Progenitor cell of endocrine pancreas (in vitro differentiated cells): ENCODE data around the gene SLC25A39. TPM values are rescaled to one million over a fixed set of nuclear protein-coding genes. Genes with fewer than 3 reads are reported as not detected.

Experiments used
- DNase-seq: peaks from one replicate; pipeline ENCODE4 v3.0.0; 2021; ENCODE audit warnings: low spot score; ENCODE audit not compliant: unreplicated experiment
- H3K27ac Mint-ChIP-seq: 2 replicates; pipeline ENCODE4 v1.8.0; 2021; ENCODE audit warnings: mild to moderate bottlenecking, moderate library complexity, mixed read lengths
- H3K27me3 Mint-ChIP-seq: 2 replicates; pipeline ENCODE4 v1.8.0; 2021; ENCODE audit warnings: mixed read lengths
- H3K36me3 Mint-ChIP-seq: 2 replicates; pipeline ENCODE4 v1.8.0; 2022; ENCODE audit warnings: mixed read lengths; ENCODE audit not compliant: insufficient read depth
- H3K4me1 Mint-ChIP-seq: 2 replicates; pipeline ENCODE4 v1.8.0; 2021; ENCODE audit warnings: low read depth, mixed read lengths
- H3K4me3 Mint-ChIP-seq: 2 replicates; pipeline ENCODE4 v1.8.0; 2021; ENCODE audit warnings: low read depth, mild to moderate bottlenecking, moderate library complexity, mixed read lengths
- H3K9me3 Mint-ChIP-seq: 2 replicates; pipeline ENCODE4 v1.8.0; 2021; ENCODE audit warnings: low read depth, mixed read lengths
- total RNA-seq: library from RNA; stranded (reverse); gene quantifications from 2 replicates; pipeline ENCODE4 v1.2.1, GENCODE V29; 2021
- TF ChIP-seq, protein P1 (sequence below): fragments of 200-600 bp; sonication (generic); IDR thresholded peaks from one replicate; pipeline ENCODE4 v1.5.0; 2021; ENCODE audit warnings: antibody characterized with exemption, mild to moderate bottlenecking; ENCODE audit not compliant: unreplicated experiment

The SLC25A39 gene
- total RNA-seq, 1 donor from 2014 or later, result 139 TPM

DNA sequence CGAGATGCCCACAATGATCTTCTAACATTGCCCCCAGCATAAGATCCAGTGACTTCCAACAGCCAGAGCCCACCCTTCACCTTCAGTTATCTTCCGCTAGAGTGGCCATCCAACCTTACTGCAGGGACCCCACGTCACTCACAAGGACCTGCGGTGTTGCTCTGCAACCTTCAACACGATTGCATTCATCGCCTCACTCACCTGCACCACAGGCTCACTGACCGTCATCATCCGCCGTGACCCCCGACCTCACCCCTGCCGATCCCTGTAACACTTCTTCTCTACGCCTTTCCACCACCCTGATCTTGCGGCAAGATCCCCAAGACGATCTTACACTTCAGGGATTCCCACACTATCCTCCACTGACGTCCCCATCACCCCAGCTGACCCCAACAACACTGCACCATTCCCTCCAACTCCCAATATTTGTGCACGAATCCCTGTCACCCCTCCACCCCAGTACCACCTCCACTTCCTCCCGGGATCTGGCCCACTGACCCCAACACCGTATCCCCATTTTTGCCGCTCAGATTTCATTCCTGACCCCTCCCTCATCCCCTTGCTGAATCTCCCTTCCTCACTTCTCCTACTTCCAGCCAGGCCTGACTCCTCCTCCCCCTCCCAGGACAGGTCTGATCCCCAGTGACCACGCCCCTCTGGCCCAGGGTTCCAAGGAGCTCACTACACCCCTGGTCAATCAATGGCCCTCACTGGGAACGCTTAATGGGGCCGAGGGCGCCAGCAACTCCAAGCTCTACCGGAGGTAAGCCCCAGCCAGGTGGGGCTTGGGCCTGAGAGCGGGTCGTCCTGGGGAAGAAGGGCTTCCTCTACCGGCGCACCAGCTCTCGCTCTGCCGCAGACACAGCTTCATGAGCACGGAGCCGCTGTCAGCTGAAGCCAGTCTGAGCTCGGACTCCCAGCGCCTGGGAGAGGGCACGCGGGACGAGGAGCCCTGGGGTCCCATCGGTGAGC lies 8.6 kb downstream of the SLC25A39 start:
- no peak for DNase-seq
- Mint-ChIP-seq H3K36me3 (peaks cover 3% of the 10 kb centered on the region), H3K27me3 (peaks cover 58% of the 10 kb centered on the region), H3K4me3 (peak overlapping the region; percentile 55), H3K9me3 (no peaks in the 10 kb centered on the region), H3K4me1 (peaks cover 9% of the 10 kb centered on the region), H3K27ac (no peak overlapping the region)
- TF ChIP-seq, protein P1, sequence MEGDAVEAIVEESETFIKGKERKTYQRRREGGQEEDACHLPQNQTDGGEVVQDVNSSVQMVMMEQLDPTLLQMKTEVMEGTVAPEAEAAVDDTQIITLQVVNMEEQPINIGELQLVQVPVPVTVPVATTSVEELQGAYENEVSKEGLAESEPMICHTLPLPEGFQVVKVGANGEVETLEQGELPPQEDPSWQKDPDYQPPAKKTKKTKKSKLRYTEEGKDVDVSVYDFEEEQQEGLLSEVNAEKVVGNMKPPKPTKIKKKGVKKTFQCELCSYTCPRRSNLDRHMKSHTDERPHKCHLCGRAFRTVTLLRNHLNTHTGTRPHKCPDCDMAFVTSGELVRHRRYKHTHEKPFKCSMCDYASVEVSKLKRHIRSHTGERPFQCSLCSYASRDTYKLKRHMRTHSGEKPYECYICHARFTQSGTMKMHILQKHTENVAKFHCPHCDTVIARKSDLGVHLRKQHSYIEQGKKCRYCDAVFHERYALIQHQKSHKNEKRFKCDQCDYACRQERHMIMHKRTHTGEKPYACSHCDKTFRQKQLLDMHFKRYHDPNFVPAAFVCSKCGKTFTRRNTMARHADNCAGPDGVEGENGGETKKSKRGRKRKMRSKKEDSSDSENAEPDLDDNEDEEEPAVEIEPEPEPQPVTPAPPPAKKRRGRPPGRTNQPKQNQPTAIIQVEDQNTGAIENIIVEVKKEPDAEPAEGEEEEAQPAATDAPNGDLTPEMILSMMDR, result no peak

DNA sequence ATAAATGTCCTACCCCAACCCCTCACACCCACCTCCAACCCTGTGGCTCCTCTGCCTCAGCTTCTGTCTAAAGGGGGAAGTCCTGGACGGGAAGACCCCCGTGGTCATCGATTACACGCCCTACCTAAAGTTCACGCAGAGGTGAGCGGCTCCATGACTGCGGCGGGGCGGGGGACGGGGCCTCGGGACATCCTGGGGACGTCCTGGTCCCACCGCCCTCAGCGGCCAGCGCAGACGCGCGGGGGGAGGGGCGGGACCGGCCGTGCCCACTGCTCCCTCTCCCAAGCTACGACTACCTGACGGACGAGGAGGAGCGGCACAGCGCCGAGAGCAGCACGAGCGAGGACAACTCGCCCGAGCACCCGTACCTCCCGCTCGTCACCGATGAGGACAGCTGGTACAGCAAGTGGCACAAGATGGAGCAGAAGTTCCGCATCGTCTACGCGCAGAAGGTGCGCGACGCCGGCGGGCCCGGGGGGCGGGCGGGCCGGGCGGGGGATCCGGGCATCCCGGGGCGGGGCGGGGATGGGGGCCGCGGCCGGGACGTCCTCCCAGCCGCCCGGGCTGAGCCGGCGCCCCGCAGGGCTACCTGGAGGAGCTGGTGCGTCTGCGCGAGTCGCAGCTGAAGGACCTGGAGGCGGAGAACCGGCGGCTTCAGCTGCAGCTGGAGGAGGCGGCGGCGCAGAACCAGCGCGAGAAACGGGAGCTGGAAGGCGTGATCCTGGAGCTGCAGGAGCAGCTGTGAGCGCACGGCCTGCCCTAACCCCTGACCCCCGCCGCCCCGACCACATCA lies 9.6 kb downstream of the SLC25A39 start:
- peaks cover 9% of the 10 kb centered on the region for H3K4me1 Mint-ChIP-seq
- no peak overlapping the region for H3K27ac Mint-ChIP-seq
- peaks cover 3% of the 10 kb centered on the region for H3K36me3 Mint-ChIP-seq
- DNase-seq, result no peak
- no peaks in the 10 kb centered on the region for H3K9me3 Mint-ChIP-seq
- H3K27me3 Mint-ChIP-seq, result peaks cover 64% of the 10 kb centered on the region
- H3K4me3 Mint-ChIP-seq, result peak overlapping the region; percentile 55
- TF ChIP-seq, protein P1, result no peak

DNA sequence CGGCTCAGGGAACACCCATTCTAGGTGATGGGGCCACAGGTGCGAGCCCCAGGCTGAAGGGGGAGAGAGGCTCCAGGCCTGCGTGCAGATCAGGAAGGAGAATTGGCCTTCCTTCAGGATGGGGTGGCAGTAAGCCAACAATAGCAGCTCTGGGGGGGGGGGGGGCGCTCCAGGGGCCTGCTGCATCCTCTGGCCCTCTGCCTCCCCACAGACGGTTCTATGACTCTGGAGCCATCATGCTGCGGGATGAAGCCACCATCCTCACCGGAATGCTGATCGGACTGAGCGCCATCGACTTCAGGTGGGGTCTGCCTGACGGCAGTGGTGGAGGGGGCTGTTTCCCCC lies 10.1 kb downstream of the SLC25A39 start:
- H3K9me3 Mint-ChIP-seq, result no peaks in the 10 kb centered on the region
- peaks cover 3% of the 10 kb centered on the region for H3K36me3 Mint-ChIP-seq
- H3K27me3 Mint-ChIP-seq, result peaks cover 68% of the 10 kb centered on the region
- H3K27ac Mint-ChIP-seq, result no peak overlapping the region
- peaks cover 9% of the 10 kb centered on the region for H3K4me1 Mint-ChIP-seq
- no peak for DNase-seq
- TF ChIP-seq, protein P1, result no peak
- H3K4me3 Mint-ChIP-seq, result peak overlapping the region; percentile 48

DNA sequence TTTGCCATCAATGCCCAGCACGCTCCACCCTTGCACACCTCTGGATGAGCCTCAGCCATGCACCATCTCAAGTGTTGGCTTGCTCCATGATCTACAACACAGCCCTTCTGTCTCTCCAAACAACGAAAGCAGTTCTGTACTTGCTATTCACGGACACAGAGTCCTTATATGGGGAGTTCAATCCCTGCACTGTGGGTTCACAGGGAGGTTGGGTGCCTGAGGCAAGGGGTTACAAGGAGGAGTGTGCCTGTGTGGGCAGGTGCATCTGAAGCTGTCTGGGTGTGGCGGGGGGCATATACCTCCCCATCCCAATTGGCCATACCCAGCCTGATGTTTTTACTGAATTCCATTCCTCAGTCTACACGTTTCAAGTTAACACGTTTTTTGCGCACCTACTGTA lies 10.6 kb downstream of the SLC25A39 start:
- H3K27me3 Mint-ChIP-seq, result peaks cover 68% of the 10 kb centered on the region
- no peak for DNase-seq

More for the DNA sequence above, 10.6 kb downstream of the SLC25A39 start:
- Mint-ChIP-seq H3K36me3 (no peaks in the 10 kb centered on the region), H3K27ac (no peak overlapping the region), H3K9me3 (no peaks in the 10 kb centered on the region), H3K4me1 (peaks cover 9% of the 10 kb centered on the region), H3K4me3 (peak overlapping the region; percentile 24)
- TF ChIP-seq, protein P1, result no peak
